H54 (cell line): ENCODE measurements around the gene GPR82.
"Not testable (repeated sequence)": the region's sequence is repeated elsewhere in the genome, so short reads cannot be mapped to it uniquely, and the experiment has no call there.

Experiments
- DNase-seq: peaks from one replicate; pipeline ENCODE4 v3.0.0; 2011; ENCODE audit warnings: low spot score, mixed read lengths; ENCODE audit not compliant: insufficient read length
- FAIRE-seq: peaks from 3 replicates; lab custom pipeline; 2011; peaks lifted over from hg19 to GRCh38; lab: Jason Lieb, UNC
- POLR2A ChIP-seq: IDR thresholded peaks from 2 replicates; pipeline ENCODE4 v1.6.1; 2011; ENCODE audit warnings: low read depth, mild to moderate bottlenecking, low read length

GPR82 gene

DNA sequence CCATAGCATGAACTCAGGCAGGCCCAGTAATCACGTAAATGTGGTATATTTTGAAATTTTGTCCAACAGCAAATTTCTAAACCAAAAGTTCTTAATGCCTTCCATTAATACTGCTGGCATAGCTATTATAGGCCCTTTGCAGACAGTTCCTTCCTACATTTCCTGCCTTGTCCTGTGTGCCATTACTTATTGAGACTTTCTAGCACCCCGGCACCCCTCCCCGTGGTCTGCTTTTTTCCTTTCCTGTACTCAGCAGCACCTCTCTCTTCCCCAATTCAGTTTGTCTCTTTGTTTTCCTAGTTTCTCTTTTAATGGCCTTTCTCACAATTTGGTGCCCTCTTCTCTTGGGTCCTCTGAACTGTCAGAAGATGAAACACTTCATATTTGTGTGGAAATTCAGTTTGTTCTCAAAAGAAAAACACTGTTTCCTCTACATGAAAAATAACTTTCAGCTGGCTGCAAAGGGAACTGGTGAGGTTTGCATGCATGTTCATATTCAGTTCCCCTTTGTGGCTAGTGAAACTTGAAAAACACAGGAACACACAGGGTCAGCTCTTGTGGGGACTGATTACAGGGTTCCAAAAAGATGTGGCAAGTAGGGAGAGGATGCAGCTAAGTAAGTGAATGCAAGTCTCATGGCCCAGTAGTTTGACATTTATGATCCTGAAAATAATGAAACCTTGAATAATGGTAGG, 18.2 kb upstream of the GPR82 start:
- DNase-seq = no peak
- no peak for FAIRE-seq
- TF ChIP-seq POLR2A = no peak

DNA sequence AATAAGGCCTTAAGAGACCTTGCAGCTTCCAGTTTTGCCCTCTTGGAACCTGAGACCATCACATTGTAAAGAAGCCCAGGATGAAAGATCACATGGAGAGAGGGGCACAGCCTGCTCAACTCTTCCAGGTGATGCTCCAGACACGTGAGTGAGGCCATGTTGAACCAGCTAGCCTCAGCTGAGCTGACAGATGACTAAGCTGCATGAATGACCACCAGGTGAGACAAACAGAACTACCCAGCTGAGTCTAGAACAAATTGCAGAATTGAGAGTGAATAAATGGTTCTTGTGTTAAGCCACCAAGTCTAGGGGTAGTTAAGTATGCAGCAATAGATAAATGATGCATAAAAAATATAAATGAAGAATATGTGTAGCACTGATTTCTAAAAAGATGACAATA, 16.8 kb upstream of the GPR82 start:
- FAIRE-seq (no peak), DNase-seq (no peak)
- TF ChIP-seq POLR2A = no peak

DNA sequence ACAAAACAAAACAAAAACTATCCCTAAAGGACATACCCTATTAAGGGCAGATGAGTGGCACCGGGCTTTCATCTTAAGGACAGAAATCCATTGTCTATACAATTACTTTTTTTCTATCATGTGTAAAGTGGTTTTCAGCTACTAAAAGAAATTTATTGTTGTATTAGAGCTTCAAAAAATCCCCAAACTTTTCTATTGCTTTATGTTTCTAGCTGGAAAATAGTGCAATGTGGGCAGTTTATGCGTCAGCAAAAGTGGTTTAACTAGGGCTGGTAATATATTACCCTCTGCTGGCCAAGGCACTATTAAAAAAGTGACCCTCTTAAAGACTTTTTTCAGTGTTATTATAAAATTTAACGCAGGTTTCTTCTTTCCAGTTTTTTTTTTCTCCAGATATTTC, 15.5 kb upstream of the GPR82 start:
- DNase-seq = no peak
- FAIRE-seq = no peak
- TF ChIP-seq POLR2A = no peak

DNA sequence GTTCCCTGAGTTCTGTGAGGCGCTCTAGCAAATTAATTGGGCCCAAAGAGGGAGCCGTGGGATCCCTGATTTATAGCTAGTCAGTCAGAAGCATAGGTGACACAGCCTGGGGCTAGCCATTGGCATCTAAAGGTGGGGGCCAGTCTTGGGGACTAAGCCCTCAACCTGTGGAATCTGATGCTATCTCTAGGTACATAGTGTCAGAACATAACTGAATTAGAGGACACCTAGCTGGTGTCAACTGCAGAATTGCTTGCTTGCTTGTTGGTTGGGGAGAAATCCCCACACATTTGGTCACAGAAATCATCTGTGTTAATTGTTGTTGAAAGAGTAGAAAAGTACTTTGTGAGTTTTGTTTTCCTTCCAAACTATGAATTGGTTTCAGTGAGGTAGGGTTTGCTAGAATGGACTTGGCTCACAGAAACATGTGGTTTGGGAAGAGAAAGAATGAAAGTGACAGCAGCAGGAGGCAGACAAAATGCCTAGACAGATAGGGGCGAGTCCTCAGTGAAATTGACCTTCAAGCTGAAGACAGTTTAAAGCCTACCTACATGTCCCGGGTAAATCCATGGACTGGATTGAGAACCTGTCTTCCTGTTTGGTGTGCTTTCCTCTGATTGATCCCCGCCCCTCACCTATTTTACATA, 12.8 kb upstream of the GPR82 start:
- DNase-seq (no peak), FAIRE-seq (no peak)
- no peak for TF ChIP-seq POLR2A

DNA sequence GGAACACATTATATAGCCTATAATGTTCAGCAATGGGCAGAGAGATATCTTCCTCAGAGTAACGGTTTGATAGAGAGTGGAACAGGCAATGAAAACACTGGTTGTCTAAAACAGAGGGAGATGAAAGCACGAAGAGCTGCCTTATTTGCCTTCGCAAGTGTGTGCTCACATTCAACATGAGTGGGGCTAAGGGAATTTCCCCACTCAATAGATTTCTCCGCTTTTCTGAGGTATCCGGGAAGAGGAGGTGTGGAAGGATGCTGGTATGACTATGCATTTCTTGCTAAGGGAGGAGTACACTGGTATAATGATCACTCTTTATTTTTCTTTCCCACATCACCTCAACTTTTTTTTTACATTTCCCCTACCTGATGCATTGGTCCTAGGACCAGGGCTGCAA, 7.8 kb upstream of the GPR82 start:
- FAIRE-seq = no peak

DNA sequence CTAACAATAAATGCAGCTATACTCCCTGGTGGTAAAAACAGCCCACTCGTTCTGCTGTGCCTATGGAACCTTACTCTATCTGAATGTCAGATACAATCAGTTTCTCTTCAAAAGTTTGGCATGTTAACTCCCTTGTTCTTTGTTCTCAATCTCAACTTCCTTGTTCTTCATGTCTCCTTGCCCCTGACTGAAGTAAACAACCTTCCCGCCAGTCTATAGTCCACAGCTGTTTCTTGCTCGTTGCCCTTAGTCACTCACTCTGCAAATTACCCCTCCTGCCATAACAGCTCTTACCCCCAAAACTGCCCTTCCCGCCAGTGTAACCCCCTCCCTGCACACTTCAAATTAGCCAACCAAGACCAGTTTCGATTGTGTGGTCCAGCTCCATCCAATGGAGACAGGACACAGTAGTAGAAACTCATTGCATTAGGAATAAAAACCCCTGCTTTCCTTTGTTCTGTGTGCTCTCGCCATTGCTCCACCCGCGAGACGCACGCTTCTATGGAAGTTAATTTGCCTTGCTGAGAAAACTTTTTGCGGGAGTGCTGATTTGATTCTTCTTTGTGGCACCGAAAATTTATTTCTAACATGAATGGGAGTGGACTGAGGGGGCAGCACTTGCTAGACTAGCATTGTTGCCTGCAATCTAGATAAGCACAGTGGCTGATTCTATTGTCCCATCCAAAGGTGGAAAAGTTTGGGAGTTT, 7.1 kb upstream of the GPR82 start:
- no peak for DNase-seq
- no peak for TF ChIP-seq POLR2A
- no peak for FAIRE-seq

More for the DNA sequence above, 7.8 kb upstream of the GPR82 start:
- no peak for TF ChIP-seq POLR2A
- DNase-seq = no peak

DNA sequence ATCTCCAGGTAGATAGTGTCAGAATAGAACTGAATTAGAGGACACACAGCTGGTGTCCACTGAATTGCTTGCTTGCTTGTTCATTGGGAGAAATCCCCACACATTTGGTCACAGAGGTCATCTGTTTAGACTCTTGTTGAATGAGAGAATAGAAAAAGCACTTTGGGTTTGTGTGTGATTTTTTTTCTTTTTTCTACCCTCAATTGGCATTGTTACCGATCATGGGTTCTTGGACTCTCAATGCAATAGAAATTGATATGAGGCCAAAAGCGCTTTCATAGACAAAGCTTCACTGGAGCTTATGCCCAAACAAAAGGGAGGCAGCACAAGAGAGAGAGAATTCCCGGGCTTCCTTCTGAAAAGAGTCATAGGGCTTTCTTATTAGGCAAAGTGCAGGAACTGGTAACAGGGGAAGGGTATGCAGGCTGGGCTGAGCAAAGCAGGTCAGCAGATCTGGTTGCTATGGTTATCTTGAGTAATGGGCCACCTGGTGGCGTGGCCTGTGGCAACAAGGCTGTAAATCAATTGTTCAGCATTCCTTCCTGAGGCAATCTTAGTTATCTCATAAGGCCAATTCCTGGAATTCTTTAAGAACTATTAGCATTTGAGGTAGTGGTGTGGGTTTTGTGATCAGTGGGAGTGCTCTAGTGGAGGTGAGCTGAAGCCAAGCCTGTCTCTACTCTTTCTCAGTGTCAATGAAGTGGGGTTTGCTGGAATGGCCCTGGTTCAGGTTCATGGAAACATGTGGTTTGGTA, 5.3 kb upstream of the GPR82 start:
- no peak for FAIRE-seq
- DNase-seq = no peak
- TF ChIP-seq POLR2A = no peak

DNA sequence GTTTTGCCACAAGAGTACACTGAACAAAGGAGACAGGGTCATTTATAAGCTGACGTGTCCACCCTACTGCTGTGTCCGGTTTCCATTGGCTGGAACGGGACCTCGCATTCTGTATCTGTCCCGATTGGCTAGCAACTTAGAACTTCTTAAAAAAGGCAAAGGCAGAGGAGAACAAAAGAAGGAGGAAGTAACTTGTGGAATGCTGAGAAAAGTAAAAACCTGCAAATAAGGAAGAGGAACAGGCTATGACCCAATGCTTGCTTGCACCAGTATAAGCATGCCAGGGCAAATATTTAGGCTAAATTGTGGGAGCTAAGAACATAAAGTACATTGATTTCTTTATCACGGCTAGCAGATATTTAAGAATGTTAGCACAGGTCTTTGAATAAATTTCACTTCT, 4.4 kb upstream of the GPR82 start:
- DNase-seq, FAIRE-seq: not testable (repeated sequence)

DNA sequence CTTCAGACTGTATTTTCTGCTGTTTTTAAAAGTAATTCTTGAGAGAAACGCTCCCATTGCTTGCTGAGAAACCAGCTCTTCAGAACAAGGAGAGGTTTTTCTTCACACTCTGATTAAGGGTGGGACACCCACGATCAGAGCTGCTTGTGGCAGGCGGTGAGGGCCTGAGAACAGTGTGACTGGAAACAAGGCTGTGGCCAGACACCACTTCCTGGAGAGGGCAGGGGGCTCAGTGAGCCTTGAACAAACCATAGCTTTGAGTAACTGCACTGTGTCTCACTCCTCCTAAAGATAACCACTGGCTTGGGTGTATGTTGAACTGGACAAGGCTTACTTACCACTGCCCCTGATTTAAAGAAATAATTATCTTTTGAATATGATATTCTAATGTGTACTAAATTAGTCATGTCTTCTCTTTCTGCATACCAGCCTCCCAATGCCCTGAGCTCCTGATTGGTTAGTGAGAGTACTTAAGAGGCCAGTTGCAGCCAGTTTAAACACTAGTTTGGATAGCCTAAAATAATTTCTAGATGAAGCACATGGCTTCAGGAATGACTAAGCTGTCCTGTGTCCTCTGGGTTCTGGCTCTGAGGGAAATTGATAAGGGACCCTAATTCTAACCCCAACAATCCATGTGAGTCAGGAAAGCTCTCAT, 3.7 kb upstream of the GPR82 start:
- no peak for FAIRE-seq
- DNase-seq = no peak
- no peak for TF ChIP-seq POLR2A

DNA sequence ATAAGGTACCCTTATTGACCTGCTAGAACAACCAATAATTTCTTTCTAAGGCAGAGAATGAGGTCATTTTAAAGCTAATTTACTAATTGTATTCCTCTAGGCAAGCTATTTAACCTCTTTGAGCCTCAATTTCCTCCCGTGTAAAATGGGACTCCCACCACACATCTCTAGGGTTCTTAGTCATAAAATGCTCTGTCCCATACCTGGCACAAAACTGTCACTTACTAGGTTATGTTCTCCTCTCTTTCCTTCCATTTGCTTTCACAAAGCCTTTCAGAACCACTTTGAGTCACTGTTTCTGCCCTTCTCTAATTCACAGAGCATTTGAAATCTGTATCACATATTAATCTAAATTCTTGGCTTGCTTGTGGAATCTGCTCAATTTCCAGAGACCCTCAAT, 2.4 kb upstream of the GPR82 start:
- no peak for TF ChIP-seq POLR2A
- DNase-seq (no peak), FAIRE-seq (no peak)

DNA sequence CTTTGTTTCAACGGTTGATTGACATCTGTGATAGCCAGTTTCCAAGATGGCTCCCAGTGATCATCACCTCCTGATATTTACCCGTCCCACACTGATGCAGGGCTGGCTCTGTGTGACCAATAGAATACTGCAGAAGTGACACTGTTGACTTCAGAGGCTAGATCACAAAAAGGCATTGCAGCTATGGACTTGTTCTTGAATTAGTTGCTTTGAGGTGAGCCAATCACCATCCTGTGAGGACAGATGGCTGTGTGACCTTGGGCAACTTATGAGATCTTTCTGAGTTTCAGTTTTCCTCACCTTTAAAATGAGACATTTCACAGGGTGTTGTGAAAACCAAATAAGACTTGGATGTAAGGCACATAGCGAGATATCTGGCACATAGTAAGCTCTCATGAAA, 1.8 kb upstream of the GPR82 start:
- TF ChIP-seq POLR2A = no peak
- no peak for FAIRE-seq
- no peak for DNase-seq

DNA sequence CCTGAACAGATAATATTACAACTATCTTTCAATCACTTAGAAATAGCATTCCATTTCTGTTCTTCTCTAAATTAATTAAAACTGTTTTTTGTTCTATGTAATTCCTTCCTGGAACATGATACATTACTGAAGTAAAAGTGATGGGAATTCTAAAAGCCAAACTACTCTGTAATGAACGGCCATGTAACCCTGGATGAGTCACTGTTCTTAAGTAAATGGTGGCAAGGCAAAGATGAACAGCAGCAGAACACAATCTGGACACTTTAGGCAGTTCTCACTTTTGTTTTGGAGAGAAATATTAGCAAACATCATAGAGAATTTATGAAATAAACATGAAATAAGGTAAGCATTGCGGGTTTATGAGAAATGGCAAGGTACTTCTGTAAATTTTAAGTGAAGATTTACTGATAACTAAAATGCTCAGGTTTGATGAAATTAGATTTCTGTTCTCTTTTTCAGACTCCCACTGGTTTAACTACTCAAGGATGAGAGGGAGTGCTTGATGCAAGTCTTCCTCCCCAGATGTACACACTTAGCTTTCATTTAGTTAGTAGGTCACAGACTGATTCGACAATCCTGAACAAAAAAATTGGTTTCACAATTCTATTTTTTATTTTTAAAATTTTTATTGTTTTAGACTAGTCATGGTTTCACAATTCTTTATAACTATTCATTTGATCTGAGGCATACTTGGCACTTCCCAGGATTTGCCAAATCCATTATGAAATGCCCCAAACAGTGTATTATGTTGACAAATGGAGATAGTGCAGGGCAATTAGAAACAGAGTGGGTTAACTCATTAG, 964 bp upstream of the GPR82 start:
- no peak for TF ChIP-seq POLR2A
- FAIRE-seq (no peak), DNase-seq (no peak)

DNA sequence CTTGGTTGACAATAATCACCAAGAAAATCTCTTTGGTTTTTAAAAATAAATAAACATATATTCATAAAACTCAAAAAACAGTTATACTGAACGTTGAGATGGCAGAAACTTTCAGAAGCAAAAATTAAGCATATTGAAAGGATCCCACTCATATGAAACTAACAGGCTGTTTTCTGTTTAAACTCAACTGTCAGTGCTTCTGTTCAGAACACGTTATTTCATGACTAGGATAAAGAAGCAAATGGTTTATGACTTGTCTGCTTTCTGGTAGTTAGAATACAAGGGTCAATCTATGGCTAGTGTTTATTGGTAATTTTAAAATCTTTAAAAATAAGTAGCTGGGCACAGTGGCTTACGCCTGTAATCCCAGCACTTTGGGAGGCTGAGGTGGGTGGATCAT, 4.1 kb downstream of the GPR82 start:
- no peak for TF ChIP-seq POLR2A
- DNase-seq = no peak
- no peak for FAIRE-seq
